Endodermal cell (in vitro differentiated cells): ENCODE measurements around the gene BACH2. TPM values are rescaled to one million over a fixed set of nuclear protein-coding genes. Genes with fewer than 3 reads are reported as not detected.

Source experiments
- DNase-seq: peaks from one replicate; pipeline ENCODE4 v3.0.0-alpha.2; 2017
- H3K27ac ChIP-seq: 2 replicates; pipeline ENCODE4 v1.5.1; 2013; ENCODE audit warnings: mild to moderate bottlenecking, low read depth, low read length, moderate library complexity
- H3K27me3 ChIP-seq: 2 replicates; pipeline ENCODE4 v1.6.1; 2013; ENCODE audit warnings: mild to moderate bottlenecking, low read length, moderate library complexity; ENCODE audit not compliant: insufficient read depth, control insufficient read depth, poor library complexity, severe bottlenecking
- H3K36me3 ChIP-seq: 2 replicates; pipeline ENCODE4 v1.7.0; 2013; ENCODE audit warnings: mild to moderate bottlenecking, low read length, moderate library complexity; ENCODE audit not compliant: control insufficient read depth, insufficient read depth
- H3K4me1 ChIP-seq: one replicate; pipeline ENCODE4 v1.7.0; 2013; ENCODE audit warnings: low read length; ENCODE audit not compliant: control insufficient read depth, insufficient read depth
- H3K4me3 ChIP-seq: 2 replicates; pipeline ENCODE4 v1.5.1; 2013; ENCODE audit warnings: mild to moderate bottlenecking, low read length, moderate library complexity
- H3K9ac ChIP-seq: 2 replicates; pipeline ENCODE4 v1.6.1; 2013; ENCODE audit warnings: mild to moderate bottlenecking, low read length, moderate library complexity; ENCODE audit not compliant: poor library complexity, severe bottlenecking; ENCODE audit errors: extremely low read depth
- H3K9me3 ChIP-seq: 2 replicates; pipeline ENCODE4 v1.6.1; 2013; ENCODE audit warnings: mild to moderate bottlenecking, low read length, moderate library complexity; ENCODE audit not compliant: control insufficient read depth
- H3K27ac Mint-ChIP-seq: 2 replicates; pipeline ENCODE4 v1.8.0; 2020; ENCODE audit warnings: mixed read lengths
- H3K27me3 Mint-ChIP-seq: 2 replicates; pipeline ENCODE4 v1.8.0; 2021; ENCODE audit warnings: mild to moderate bottlenecking, mixed read lengths; ENCODE audit not compliant: insufficient read depth
- H3K36me3 Mint-ChIP-seq: 2 replicates; pipeline ENCODE4 v1.8.0; 2020; ENCODE audit warnings: low read depth, mixed read lengths
- H3K4me1 Mint-ChIP-seq: 2 replicates; pipeline ENCODE4 v1.8.0; 2020; ENCODE audit warnings: mixed read lengths
- H3K4me3 Mint-ChIP-seq: 2 replicates; pipeline ENCODE4 v1.8.0; 2020; ENCODE audit warnings: mild to moderate bottlenecking, moderate library complexity, mixed read lengths
- H3K9me3 Mint-ChIP-seq: 2 replicates; pipeline ENCODE4 v1.8.0; 2020; ENCODE audit warnings: mild to moderate bottlenecking, mixed read lengths
- CTCF ChIP-seq: fragments of 200-600 bp; sonication (generic); conservative IDR thresholded peaks from 2 replicates; pipeline ENCODE4 v1.5.0; 2021; ENCODE audit warnings: antibody characterized with exemption, mild to moderate bottlenecking
- WGBS, 2 experiments: methylation state at CpG; one replicate each; pipeline versions ENCODE4 v1.1.5 to v1.1.7; 2013; ENCODE audit warnings: missing lambda C conversion rate in 2 of 2, mixed read lengths in 1 of 2; ENCODE audit not compliant: insufficient coverage in 1 of 2, insufficient read length in 1 of 2; 5-methylcytosine and 5-hydroxymethylcytosine counted together
- total RNA-seq, 2 donors: library from RNA; stranded (reverse); fragmentation: NEBNext Ultra II Directional in 1 of 2; extraction: Animal tissue kit (Norgen Biotek cat#: 25700) in 1 of 2; gene quantifications; 2 replicates in 1 of 2; 3 replicates in 1 of 2; pipeline ENCODE4 v1.2.1, GENCODE V29; 2021

BACH2 gene
- total RNA-seq, 2 donors from 2014 or later, result 11.0 to 22.3 TPM

- no peak for DNase-seq
- H3K4me1 ChIP-seq, result peaks cover 18% of the 10 kb centered on the region
- no peak overlapping the region for H3K4me3 Mint-ChIP-seq
- H3K27me3 ChIP-seq, result peaks cover 11% of the 10 kb centered on the region
- peaks cover 2% of the 10 kb centered on the region for H3K9me3 Mint-ChIP-seq
- H3K4me3 ChIP-seq, result peak overlapping the region; percentile 10
- peaks cover 13% of the 10 kb centered on the region for H3K27me3 Mint-ChIP-seq
- peaks cover 68% of the 10 kb centered on the region for H3K4me1 Mint-ChIP-seq
- no peaks in the 10 kb centered on the region for H3K36me3 ChIP-seq
- 49 to 75% methylated on average over 1 of the region's 1 CpG for WGBS, 2 experiments
- no peak overlapping the region for H3K9ac ChIP-seq
- peaks cover 7% of the 10 kb centered on the region for H3K9me3 ChIP-seq
- H3K27ac Mint-ChIP-seq, result no peak overlapping the region
- TF ChIP-seq CTCF, result no peak
- no peak overlapping the region for H3K27ac ChIP-seq
- peaks cover 10% of the 10 kb centered on the region for H3K36me3 Mint-ChIP-seq
Observed at GRCh38 chr6:90288404-90288803, 8.2 kb downstream of the BACH2 start.

DNA sequence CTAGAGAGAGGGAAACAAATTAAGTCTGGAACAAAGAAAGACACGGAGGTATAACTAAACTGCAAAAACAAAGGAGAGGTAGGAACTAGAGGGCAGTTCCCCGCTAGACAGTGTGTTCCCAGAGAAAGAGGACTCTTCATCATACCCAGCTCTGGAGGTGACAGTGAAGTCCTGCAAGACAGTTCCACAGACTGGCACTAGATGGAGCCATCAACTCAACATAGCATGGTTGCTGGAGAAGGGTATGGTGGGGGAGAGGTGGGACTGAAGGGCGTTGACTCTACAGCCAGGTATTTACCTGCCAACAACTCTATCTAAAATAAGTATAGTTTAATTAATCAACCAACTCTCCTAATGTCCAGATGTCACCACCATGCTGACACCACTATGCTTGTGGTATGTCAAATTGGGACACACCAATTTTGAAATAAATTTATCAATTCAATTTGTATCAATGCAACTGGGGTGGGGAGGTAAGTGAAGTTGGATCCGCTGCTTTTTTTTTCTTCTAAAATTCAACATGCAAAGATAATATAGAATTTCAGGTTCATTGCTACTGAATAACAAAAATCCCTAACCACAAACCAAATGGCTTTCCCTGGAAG, 9.7 kb downstream of the BACH2 start:
- Histone ChIP-seq H3K9ac (no peak overlapping the region), H3K4me3 (no peak overlapping the region), H3K27me3 (no peaks in the 10 kb centered on the region), H3K36me3 (peaks cover 8% of the 10 kb centered on the region), H3K27ac (no peak overlapping the region), H3K4me1 (peaks cover 16% of the 10 kb centered on the region), H3K9me3 (peaks cover 14% of the 10 kb centered on the region)
- peak; percentile 98 for TF ChIP-seq CTCF
- H3K4me1 Mint-ChIP-seq, result peaks cover 55% of the 10 kb centered on the region
- WGBS, 2 experiments, result 13 to 24% methylated on average over 2 of the region's 4 CpGs
- H3K36me3 Mint-ChIP-seq, result peaks cover 20% of the 10 kb centered on the region
- peak; percentile 97 for DNase-seq
- H3K9me3 Mint-ChIP-seq, result peaks cover 2% of the 10 kb centered on the region
- H3K27ac Mint-ChIP-seq, result no peak overlapping the region
- H3K27me3 Mint-ChIP-seq, result peaks cover 6% of the 10 kb centered on the region
- no peak overlapping the region for H3K4me3 Mint-ChIP-seq

DNA sequence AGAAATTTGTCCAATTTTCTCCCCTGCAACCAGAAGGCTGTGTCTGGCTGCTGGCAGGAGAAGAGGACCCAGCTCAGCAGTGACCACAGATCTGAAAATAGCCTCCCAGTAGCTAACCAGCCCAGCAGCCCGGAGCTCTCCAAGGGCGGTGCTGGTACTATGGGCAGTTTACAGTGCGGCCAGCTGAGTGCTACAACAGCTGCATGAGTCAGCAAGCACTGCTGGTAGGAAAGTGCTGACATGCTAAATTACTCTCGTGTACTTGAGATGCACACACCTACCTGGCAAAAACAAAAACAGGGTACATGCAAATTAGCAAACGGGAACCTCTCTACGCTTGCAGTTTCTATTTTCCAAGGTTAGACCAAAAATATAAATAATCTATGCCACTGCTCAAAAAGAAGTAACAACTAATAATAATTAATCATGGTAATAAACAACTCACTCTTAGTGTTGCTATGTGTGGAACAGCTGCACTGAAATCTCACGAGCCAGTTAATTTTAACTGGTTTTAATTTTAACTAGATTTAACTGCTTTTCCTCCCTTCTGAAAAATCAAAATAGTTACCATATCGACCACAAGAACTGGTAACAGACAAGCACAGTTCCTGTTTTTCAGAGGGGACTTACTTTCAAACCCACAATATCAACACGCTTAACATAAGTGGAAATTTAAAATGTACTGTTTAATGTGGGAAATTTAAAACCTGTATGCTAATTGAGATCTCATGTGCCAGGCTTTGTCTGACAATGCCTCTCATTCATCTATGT, 10.8 kb downstream of the BACH2 start:
- peaks cover 17% of the 10 kb centered on the region for H3K36me3 Mint-ChIP-seq
- Histone ChIP-seq H3K27me3 (no peaks in the 10 kb centered on the region), H3K9me3 (peaks cover 14% of the 10 kb centered on the region), H3K27ac (peak overlapping the region; percentile 52), H3K4me3 (no peak overlapping the region), H3K36me3 (peaks cover 8% of the 10 kb centered on the region), H3K4me1 (peaks cover 16% of the 10 kb centered on the region), H3K9ac (no peak overlapping the region)
- 38 to 47% methylated on average over 2 to 9 of the region's 9 CpGs for WGBS, 2 experiments
- no peak for TF ChIP-seq CTCF
- peak overlapping the region; percentile 84 for H3K27ac Mint-ChIP-seq
- H3K4me3 Mint-ChIP-seq, result no peak overlapping the region
- peaks cover 2% of the 10 kb centered on the region for H3K9me3 Mint-ChIP-seq
- peak; percentile 89 for DNase-seq
- H3K4me1 Mint-ChIP-seq, result peaks cover 52% of the 10 kb centered on the region
- H3K27me3 Mint-ChIP-seq, result peaks cover 2% of the 10 kb centered on the region
